Hematopoietic multipotent progenitor cell treated with erythropoietin and hydrocortisone succinate and interleukin-3 and kit ligand, for 4 days (in vitro differentiated cells): ENCODE data around the gene DDX19B.
A peak's percentile ranks its signal among the peaks of the same experiment; 100 is the strongest.
"Not testable (repeated sequence)": the region's sequence is repeated elsewhere in the genome, so short reads cannot be mapped to it uniquely, and the experiment has no call there.

Source experiments
- DNase-seq: peaks from one replicate; pipeline ENCODE4 v3.0.0-alpha.2; 2015

The DDX19B gene

GRCh38 chr16:70289229-70290094, 9.5 kb upstream of the DDX19B start, which contains the start of gene AARS1:
TSS of gene AARS1 (minus strand) at chr16:70289506. CDS start at chr16:70282763, 6,743 bp downstream.
- DNase-seq: peak; percentile 99

- DNase-seq: no peak
These were observed 8.0 kb upstream of the DDX19B start for GRCh38 chr16:70290949-70291519.

GRCh38 chr16:70292148-70292547, 6.8 kb upstream of the DDX19B start:
- not testable (repeated sequence) for DNase-seq

- DNase-seq: no peak
These were observed 4.5 kb upstream of the DDX19B start for GRCh38 chr16:70294385-70295025.

GRCh38 chr16:70295634-70296033, 3.4 kb upstream of the DDX19B start:
- DNase-seq: no peak

- no peak for DNase-seq
These were observed 2.1 kb downstream of the DDX19B start for GRCh38 chr16:70301121-70301520.

- no peak for DNase-seq
These were observed 3.8 kb downstream of the DDX19B start for GRCh38 chr16:70302745-70303144.

GRCh38 chr16:70304892-70305448, 6.0 kb downstream of the DDX19B start:
- DNase-seq: no peak

GRCh38 chr16:70306880-70307279, 7.9 kb downstream of the DDX19B start:
- DNase-seq: no peak

- not testable (repeated sequence) for DNase-seq
These were observed 8.7 kb downstream of the DDX19B start for GRCh38 chr16:70307726-70308125.

GRCh38 chr16:70320121-70320520, 21.1 kb downstream of the DDX19B start:
- DNase-seq: no peak

GRCh38 chr16:70324998-70325747, 26.2 kb downstream of the DDX19B start:
- DNase-seq: no peak

GRCh38 chr16:70331091-70331490, 32.1 kb downstream of the DDX19B start:
- DNase-seq: no peak

GRCh38 chr16:70331588-70332358, 32.8 kb downstream of the DDX19B start:
- DNase-seq: peak; percentile 18

- peak; percentile 41 for DNase-seq
These were observed 33.7 kb downstream of the DDX19B start for GRCh38 chr16:70332728-70333127.

GRCh38 chr16:70337814-70338213, 38.8 kb downstream of the DDX19B start:
- DNase-seq: no peak

GRCh38 chr16:70341600-70341999, 42.6 kb downstream of the DDX19B start:
- DNase-seq: peak; percentile 13

- DNase-seq: peak; percentile 17
These were observed 43.0 kb downstream of the DDX19B start for GRCh38 chr16:70342016-70342415.

GRCh38 chr16:70345840-70346239, 46.9 kb downstream of the DDX19B start:
- no peak for DNase-seq

GRCh38 chr16:70348991-70349390, 50.0 kb downstream of the DDX19B start:
- no peak for DNase-seq

- no peak for DNase-seq
These were observed 50.8 kb downstream of the DDX19B start for GRCh38 chr16:70349783-70350182.

- DNase-seq: peak; percentile 60
These were observed 60.6 kb downstream of the DDX19B start for GRCh38 chr16:70359552-70359951.
